Globus pallidus (tissue), 1 donor: ENCODE data around the gene MALAT1.

Experiments used
- DNase-seq: peaks from one replicate; pipeline ENCODE4 v3.0.0-alpha.2; 2015; ENCODE audit warnings: low spot score

The MALAT1 gene

GRCh38 chr11:65540290-65541092, 41.6 kb downstream of the MALAT1 start:
- peak; percentile 90 for DNase-seq

- no peak for DNase-seq
Observed at GRCh38 chr11:65541093-65541982, 42.5 kb downstream of the MALAT1 start.

- no peak for DNase-seq
Observed at GRCh38 chr11:65542738-65543390, 44.0 kb downstream of the MALAT1 start.

DNA sequence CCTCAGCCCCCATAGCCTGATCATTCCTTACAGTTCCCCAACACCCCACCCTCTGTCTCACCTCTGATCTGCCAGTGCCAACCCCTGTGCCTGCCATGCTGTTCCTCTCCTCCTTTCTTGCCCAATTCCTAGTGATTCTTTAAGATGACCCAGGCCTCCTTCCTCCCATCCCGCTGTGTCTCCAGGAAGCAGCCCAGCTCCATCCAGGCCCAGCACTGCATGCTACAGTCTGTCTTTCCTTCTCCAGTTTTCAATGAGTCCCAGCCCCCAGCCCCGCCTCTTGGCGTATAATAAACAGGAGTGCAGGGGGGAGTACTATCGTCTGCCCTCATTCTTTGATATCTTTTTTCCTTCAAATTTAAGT, 47.0 kb downstream of the MALAT1 start:
- DNase-seq, result no peak

- DNase-seq, result no peak
Observed at GRCh38 chr11:65546217-65546958, 47.5 kb downstream of the MALAT1 start.

- no peak for DNase-seq
Observed at GRCh38 chr11:65547446-65548125, 48.7 kb downstream of the MALAT1 start.

GRCh38 chr11:65548395-65548794, 49.5 kb downstream of the MALAT1 start:
- no peak for DNase-seq

DNA sequence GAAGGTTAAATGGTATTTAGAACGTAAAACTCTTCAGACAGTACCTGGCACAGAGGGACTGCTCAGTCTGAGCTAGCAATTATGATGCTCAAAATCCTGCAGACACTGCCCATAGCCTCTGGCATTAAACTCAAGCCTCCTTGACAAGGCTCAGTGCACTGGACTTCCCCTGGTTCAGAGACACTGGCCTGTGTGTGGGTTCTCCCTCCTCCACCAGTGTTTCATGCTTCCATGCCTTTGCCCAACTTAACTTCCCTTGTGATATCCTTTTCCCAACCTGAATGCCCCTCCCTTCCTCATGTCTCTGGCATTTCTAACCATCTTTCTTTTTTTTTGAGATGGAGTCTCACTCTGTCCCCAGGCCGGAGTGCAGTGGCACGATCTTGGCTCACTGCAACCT, 50.3 kb downstream of the MALAT1 start:
- DNase-seq, result no peak

GRCh38 chr11:65551572-65552387, 52.9 kb downstream of the MALAT1 start:
- no peak for DNase-seq

GRCh38 chr11:65552388-65552951, 53.6 kb downstream of the MALAT1 start:
- DNase-seq, result no peak

GRCh38 chr11:65553301-65554001, 54.6 kb downstream of the MALAT1 start:
- no peak for DNase-seq

DNA sequence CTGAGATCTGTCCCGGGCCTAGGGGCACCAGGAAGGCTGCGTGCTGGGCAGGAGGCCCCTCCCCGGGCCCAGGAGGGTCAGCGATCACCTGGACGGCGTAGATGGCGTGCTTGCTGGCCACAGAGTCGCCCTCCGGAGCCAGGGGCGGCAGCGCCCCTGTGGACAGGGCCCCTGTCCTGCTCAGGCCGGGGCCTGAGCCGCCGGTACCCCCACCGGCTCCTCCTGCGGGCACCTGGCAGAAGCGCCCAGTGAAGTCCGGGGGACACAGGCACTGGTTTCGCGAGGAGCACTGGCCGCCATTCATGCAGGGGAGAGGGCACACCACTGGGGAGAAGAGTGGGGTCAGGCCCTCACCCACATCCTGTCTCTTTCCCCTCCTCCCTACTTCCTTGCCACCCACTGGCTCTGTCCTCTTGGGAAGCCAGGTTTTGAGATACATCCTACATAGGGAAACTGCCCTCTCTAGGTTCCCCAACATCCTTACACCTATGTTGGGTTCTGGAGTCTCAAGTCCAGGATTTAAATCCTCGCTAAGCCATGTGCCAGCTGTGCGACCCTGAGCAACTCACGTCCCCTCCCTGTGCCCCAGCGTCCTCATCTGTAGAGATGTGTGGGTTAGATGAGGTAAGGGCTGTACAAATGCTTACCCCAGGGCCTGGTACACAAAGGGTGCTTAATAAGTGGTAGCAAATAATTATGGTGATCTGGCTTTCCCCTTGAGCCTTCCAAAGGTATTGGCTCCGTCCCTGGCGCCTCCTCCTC, 55.4 kb downstream of the MALAT1 start:
- no peak for DNase-seq

DNA sequence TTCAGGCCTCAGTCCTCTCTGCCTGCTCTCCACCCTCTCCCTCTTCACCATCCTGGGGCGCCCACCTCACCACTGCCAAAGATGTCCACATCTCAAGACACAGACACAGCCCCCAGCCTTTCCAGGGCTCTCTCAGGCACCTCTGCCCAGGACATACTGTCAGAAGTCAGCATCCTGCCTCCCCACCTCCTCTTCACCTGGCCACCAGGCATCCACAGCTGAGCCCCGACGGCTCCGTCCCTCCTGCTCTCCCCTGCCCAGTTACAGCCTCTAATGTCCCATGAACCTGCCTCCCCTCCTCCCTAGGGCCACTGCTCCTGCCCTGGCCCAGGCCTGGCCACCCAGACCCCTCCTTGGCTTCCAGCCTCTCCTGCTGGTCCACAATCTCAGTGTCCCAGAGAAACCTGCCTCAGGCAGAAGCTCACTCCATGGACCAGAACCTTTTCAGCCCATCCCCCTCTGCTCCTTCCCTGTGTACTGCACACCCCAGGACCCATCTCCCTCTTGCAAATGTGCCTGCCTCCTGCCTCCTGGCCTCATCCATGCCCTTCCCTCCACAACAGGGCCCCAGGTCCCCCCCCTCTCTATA, 56.1 kb downstream of the MALAT1 start:
- DNase-seq, result no peak

DNA sequence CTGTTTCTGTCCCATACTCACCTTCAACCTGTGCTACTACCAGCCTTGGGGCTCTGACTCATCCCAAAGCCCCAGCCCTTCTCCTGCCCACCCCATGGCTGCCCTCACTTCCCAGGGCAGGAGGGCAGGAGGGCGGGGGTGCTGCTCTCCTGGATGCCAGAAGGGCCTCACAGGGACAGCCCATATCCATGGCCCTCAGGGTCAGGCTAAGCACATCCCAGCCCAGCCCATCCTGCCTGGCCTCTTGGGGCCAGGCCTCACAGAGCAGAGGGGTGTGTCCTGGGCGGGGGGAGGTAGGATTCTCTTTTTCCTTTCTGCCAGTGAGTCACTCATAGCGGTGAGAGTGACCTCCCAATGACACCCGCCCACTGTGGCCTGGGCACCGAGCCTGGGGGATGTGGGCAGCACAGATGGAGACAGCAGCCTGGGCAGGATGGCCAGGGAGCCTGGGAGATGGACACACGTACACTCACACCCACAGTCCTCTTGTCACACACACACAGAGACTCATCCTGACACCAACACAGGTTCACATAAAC, 56.9 kb downstream of the MALAT1 start:
- no peak for DNase-seq
